ENCODE measurements around the gene IGLL1. TPM values are rescaled to one million over a fixed set of nuclear protein-coding genes. Genes with fewer than 3 reads are reported as not detected.
"Not testable (repeated sequence)": the region's sequence is repeated elsewhere in the genome, so short reads cannot be mapped to it uniquely, and the experiment has no call there.

The IGLL1 gene
- total RNA-seq, 1 donor from 2014 or later = not detected

DNA sequence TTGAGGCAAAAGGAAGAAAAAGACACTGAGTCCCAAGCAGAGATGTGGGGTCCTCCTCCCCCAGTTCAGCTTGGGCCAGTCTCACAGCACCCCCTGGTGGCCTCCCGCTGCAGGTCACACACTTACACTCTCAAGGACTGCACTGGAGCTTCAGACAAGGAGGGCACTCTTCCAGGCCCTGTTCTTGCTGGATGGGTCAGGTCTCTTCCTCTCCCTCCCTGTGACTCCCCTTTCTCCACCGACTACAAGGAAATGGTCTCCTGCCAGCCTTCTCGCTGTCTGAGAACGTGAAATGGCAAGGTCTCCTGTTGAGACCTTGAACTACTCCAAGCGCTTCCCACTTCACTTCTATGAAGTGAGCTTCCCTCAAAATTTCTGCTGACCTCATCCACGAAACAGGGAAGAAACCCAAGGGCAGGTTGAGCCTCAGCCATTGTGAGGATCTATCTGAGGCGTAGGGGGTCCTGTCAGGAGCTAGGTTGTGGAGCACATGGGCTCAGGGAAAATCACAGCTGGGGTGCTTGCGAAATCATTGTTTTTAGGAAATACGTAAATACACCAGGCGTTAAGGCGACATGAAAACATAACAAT, 11.2 kb upstream of the IGLL1 start:
- DNase-seq (ENCODE audit: low spot score) = peak; percentile 36

DNA sequence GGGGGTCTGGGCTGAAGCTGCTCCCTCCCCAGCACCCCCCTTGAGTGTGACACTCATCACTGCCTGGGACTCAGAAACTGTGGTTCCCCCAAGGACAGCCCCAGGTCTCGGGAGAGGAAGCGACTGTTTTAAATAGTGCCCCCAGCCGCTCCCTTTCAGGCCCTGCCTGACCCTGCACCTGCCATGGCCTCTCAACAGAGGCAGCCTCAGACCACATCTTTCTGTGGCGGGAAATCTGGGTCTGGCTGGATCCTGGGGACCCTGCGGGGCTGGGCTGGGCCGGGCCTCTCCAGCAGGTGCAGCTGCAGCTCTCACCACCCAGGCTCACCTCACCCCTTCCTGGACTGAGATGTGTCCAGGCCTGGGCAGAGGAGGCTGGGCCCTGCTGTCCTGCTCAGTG, 3.7 kb upstream of the IGLL1 start:
- DNase-seq (ENCODE audit: low spot score) = no peak

DNA sequence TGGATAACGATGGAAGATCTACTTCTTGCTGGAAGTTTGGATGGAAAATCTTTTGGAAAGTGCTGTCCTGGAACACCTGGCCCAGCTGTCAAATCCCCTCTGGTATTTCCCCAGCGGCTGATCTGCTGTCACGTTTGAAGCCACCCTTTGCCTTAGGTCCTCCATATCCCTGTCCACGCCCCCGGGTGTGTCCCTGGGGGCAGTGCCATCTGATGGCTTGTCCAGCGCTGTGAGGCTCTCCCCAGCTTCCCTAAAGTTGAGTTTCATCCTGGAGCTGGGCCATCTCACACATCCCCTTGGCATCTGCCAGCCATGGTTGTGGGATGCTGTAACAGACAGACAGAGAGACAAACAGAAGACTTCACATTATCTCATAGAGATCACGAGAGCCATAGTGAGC, 3.1 kb upstream of the IGLL1 start:
- no peak for DNase-seq (ENCODE audit: low spot score)

DNA sequence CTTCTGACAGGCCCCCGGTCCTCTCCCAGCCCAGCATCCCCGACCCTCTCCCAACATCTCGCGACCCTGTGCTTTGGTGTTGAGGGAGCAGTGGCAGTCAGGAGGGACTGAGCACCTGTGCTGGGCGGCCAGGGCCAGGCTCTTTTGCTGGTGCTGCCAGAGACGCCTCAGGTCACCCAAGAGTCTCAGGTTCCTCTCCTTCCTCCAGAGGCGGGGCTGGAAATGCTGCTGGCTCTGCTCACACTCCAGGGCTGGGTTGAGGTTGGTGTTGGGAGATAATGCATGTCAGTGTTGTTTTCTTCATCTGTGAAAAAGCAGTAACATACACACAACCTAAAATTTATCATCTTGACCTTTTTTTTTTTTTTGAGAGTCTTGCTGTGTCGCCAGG, 1.2 kb upstream of the IGLL1 start:
- DNase-seq (ENCODE audit: low spot score) = no peak

DNA sequence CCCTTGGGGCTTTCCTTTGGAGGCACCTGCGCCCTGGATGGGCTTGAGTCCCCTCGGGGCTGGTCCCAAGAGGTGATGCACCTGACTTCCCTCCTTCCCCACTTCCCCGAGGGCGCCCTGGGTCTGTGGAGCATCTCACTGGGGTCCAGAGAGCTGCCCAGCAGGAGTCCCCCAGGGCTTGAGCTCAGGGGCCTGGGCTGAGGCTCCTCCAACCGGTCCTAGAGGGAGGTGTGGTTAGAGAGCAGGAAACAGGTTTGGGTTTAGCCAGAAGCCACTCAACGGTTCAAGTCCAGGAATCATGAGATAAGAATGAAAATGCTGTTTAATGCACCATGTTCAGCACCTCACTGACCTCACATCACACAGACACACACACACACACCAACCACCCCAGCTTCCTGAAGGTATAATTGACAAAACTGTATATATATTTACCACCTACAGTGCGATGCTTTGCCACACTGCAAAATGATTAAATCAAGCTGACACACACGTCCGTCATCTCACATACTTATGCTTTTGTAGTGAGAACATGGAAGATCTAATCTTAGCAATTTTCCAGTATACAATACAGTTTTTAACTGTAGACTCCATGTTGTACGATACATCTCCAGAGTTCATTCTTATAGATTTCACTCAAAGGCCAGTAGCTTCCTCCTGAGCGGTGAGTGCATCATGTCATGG, 628 bp upstream of the IGLL1 start:
- DNase-seq (ENCODE audit: low spot score) = no peak

DNA sequence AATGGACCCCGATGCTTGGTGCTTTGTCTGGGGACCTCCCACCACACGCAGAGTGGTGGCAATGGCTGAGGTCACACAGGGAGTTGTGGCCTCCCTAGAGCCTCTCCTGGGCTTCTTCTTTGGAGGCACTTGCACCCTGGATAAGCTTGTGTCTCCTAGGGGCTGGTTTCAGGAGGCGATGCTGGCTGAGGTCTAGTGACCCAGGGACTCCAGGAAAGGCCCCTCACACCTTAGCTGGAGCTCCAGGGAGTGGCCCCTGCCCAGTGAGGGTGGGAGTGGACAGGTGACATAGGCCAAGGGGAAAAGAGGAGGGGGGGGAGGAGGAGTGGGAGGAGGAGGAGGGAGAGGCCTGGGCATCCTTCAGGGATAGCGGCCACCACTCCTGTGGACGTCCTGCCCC, 810 bp downstream of the IGLL1 start:
- no peak for DNase-seq (ENCODE audit: low spot score)

DNA sequence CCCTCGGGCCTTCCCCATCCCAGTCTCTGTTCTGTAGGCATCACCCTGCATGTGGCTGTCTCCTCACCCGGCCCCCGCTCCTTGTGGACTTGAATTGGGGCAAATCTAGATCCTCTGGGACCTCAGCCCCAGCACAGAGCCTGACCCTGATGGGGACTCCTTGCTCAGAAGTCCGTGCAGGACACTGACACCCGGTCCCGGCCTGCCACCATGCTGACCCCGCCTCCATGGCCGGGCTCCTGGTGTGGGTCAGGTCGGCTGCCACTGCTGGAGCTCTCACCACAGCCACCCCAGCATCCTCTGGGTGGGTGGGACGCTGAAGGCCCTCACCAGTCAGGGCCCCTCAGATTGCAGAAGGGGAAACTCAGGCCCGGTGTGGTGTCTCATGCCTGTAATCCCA, 1.8 kb downstream of the IGLL1 start:
- no peak for DNase-seq (ENCODE audit: low spot score)

DNA sequence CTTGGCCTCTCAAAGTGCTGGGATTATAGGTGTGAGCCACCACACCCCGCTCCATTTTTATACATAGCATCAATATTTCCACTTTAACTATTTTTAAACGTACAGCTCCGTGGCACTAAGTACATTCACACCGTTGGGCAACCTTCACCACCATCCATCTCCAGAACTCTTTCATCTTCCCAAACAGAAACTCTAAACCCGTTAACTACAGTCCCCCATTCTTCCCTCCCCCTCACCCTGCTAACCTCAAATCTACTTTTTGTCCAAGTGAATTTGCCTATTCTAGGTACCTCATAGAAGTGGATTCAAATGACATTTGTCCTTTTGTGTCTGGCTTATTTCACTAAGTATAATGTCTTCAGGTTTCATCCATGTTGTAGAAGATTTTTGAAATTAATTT, 3.4 kb downstream of the IGLL1 start:
- DNase-seq (ENCODE audit: low spot score) = no peak

DNA sequence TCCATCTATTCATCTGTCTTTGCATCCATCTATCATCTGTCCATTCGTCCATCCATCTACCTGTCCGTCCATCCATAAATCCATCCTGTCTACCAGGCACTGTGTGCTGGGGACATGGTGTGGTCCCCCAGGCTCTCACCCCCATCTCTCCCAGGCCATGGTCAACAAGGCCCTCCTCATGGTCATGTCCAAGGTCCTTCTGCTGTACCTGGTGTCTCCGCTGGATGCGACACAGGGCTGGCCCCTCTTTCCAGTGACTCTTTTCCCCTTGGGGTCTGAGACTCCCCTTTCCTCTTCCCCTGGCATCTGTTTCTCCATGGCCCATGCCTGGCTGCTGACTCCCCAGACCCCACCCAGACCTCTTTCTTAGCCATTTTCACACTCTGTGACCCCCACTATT, 4.5 kb downstream of the IGLL1 start:
- DNase-seq (ENCODE audit: low spot score) = no peak

DNA sequence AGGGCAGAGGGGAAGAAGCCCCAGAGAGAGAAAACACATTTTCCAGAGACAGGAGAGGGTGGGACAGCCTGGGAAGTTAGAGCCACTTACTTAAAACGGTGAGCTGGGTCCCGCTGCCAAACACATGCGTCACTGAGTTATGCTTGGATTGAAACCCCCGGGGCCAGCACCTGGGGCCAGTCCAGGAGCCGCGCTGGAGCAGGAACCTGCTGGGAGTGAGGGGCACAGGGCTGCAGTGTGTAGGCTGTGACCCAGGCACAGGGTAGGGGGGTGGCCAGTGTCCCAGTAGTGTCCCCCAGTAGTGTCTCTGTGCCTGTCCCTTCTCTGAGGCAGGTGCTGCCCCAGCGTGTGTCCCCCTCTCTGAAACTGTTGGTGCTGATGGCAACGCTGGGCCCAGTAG, 5.2 kb downstream of the IGLL1 start:
- no peak for DNase-seq (ENCODE audit: low spot score)

DNA sequence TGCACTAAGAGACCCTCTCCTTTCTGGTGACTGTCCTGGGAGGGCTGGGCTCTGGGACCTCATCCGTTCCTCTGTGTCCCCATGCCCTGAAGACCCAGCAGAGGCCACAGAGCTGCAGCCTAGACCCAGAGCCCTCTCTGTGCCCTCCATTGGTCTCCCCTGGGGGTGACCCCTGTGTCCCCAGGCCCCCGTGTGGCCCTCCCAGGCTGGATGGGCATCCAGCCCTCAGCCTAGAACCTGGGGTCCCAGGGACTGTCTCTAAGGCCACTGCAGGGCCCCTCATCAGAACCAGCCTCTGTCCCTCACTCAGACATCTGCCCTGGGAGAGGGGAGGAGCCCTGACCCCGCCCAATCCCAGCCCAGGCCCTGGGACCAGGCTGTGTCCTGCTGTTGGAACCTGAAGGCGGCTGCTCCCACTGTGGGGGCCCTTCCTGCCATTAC, 5.7 kb downstream of the IGLL1 start:
- no peak for DNase-seq (ENCODE audit: low spot score)

DNA sequence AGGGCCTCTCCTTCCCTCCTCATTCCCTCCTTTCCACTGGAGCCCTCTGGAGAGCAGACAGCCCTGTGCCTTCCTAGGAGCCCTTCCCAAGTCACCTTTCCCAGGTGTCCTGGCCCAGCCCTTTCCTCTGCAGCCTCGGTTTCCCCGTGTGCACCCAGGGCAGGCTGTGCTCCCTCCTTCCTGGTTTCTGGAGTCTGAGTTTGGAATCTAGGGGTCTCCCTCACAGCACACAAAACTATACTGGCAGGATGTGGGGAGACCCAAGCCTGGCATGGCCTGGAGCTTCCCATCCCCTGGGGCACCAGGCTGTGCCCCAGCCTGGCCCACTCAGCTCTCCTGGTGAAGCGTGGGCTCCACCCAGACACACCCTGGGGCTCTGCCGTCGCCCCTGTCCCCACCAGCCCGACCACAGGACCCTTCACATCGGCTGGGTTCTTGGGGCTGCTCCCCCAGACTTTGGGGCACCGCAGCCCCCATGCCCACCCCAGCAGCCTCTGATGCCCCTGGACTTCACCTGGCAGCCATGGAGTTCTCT, 6.3 kb downstream of the IGLL1 start:
- DNase-seq (ENCODE audit: low spot score) = not testable (repeated sequence)

DNA sequence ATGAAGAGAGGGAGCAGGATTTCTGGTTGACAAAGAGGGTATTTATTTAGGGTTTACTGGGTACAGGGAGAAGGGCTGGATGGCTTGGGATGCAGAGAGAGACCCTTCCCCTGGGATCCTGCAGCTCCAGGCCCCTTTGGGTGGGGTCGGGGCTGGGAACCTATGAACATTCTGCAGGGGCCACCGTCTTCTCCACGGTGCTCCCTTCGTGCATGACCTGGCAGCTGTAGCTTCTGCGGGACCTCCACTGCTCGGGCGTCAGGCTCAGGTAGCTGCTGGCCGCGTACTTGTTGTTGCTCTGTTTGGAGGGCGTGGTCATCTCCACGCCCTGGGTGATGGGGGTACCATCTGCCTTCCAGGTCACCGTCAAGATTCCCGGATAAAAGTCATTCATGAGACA, 7.0 kb downstream of the IGLL1 start:
- not testable (repeated sequence) for DNase-seq (ENCODE audit: low spot score)

DNA sequence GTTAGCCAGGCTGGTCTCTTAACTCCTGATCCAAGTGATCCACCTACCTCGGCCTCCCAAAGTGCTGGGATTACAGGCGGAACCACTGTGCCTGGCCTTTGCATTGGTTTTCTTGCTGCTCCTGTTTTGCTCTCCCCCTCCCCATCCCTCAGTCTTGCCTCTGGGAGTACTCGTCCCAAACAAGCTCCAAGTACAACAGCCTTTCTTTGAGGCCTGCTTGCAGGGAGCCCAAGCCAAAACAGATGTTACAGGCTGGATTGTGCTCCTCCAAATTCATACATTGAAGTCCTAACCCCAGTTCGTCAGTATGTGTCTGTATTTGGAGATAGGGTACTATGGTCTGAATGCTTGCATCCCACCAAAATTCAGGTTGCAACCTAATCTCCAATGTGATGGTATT, 8.6 kb downstream of the IGLL1 start:
- no peak for DNase-seq (ENCODE audit: low spot score)

DNA sequence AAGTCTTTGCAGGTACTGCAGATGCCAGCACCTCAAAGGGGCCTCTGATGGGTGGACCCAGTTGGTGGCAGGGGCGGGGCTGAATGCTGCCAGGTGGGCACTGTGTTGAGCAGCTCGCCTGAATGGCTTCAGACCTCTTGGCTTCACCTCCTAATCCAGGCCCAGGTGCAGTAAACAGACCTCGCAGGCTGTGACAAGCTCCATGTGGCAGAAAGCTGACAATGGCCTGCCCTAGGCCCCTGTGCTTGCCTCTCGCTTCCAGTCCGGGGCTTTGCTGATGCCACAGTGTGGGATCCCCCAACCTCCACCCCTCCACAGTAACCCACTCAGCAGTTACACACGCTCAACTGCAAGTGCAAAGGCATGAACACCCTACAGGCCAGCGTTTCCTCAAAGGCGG, 9.4 kb downstream of the IGLL1 start:
- DNase-seq (ENCODE audit: low spot score) = no peak

DNA sequence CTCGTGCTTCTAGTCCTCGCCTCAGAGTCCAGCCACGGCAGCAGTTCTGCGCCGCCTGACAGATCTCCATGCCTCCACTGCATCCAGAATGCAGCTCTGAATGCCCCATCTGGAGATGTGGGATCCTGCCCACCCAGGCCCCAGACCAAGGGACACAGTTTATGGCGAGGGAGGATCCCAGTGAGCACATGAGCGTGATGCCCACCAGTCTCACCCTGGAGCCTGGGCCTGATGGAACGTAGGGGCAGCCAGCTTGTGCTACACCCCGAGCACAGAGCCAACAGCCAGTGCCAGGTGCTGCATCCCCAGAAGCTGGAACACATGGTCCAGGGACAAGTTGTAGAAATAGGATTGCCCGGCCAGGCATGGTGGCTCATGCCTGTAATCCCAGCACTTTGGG, 10.4 kb downstream of the IGLL1 start:
- no peak for DNase-seq (ENCODE audit: low spot score)

DNA sequence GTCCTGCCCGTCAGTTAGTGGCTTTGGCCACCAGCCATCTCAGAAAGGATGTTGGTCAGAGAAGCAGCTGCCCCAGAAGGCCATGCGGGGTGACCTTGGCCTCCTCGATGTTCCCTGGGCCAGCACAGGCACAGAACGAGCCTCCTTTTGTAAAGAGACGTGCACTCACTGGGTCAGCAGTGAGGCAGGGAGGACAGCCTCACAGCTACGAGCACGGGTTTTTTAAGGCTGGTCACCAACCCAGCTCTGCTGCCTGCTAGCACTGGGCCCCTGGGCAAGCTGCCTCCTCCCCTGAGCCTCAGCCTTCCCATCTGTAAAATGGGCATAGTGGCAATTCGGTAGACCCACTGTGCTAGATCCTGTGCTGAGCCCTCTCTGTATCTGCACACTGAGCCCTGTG, 10.8 kb downstream of the IGLL1 start:
- no peak for DNase-seq (ENCODE audit: low spot score)

DNA sequence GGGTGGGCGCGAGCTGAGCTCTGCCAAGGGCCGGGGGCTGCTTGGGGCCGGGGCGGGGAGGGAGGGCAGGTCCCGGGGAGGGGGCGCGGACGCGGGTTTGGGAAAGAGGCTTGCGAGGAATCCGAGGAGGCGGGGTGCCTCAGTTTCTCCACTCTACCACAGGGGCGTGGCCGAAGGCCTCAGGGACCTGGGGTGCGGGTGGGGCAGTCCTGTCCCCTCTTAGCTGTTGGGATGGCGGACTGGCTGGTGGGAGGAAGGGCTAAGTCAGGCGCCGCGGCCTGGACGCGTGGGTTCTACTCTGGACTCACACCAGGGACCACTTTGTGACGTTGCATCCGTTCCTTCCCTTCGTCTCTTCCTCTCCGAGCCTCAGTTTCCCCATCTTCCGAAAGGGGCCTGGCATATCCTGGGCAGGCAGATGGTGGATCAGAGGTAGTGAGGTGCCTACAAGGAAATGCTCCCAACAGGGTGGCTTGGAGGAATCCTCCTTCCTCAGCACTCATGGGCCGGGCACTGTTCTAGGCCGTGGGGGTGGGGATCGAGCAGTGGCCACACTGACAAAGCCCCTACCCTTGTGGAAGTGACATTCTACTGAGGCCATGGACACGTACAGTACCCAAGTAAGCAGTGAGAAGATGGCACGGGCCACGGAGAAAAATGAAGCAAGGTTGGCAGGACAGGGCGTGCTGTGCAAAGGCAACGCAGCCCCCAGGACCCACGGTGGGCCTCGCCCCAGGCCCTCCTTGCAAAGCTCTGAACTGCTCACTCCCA, 13.2 kb downstream of the IGLL1 start:
- no peak for DNase-seq (ENCODE audit: low spot score)

DNA sequence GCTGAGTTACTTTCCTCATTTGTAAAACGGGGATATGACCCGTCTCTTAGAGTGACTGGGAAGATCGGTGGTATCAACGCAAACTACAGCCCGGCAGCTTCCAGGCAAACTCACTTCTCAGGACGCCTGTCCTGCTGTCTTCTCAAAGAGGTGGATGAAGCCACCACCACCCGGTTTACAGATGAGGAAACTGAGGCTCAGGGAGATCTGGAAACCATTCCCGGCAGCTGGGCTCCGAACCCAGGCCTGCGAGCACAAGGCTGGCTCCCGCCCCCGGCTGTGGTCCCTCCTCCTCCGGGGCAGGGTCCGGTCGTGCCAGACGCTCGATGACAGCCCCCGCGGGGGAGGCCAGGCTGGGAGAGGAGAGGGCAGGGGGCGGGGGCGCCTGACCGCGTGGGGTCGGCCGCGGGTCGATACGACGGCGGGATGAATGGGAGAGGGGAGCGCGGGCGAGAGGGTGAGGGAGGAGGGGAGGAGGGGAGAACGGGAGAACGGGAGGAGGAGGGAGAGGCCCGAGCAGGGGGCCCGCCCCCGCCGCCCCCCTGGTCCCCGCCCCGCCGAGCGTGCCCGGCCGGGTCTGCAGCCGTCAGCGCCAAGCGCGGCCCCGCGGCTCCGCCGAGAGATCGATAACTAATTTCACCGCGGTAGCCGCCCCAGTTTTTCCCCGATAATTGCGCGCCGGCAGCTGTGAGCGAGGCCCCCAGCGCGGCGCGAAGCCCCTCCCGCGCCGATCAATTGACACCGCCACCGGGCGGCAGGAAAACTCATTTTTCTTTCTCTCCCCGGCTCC, 14.0 kb downstream of the IGLL1 start:
- no peak for DNase-seq (ENCODE audit: low spot score)

DNA sequence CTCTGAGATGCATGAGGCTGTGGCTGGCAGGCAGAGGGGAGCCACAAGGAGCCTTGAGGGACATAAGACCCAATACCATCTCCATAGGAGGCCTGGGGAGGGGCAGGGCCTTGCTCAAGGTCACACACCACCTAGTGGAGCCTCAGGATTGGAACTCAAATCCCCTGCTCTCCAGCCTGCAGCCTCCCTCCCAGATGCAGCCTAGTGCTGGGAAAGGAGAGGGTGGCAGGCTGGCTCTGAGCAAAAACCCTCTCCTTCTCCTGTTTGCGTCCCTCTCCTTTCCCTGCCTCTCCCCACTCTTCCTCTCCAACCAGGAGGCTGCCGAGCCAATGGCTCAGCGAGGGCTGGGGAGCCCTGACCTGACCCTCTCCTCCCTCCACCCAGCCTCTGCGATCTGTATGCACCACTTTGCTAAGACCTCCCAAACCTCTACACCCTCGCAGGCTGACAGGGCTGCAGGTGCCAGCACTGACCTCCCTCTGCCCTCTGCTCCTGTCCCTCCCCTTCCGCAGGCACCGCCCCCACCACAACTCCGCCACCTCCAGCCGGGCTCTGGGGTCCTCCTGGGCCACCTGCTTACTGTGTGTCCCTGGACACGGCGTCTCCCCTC, 14.7 kb downstream of the IGLL1 start:
- no peak for DNase-seq (ENCODE audit: low spot score)

DNA sequence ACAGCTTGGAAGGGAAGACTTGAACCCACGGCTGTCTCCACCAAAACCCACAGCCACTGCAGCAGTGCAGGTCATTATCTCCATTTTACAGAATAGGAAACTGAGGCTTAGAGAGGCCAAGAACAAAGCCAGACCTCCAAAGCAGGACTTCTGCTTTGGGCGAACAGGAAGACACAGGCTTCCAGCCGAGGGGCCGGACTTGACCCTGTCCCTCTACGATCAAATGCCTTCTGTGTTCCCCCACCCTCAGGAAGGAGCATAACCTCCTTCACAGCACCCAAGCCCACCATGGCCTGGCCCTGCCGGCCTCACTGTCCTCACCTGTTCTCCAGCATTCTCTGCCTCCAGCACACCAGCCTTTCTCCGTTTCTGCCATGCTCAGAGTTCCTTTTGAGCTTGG, 15.8 kb downstream of the IGLL1 start:
- DNase-seq (ENCODE audit: low spot score) = no peak

DNA sequence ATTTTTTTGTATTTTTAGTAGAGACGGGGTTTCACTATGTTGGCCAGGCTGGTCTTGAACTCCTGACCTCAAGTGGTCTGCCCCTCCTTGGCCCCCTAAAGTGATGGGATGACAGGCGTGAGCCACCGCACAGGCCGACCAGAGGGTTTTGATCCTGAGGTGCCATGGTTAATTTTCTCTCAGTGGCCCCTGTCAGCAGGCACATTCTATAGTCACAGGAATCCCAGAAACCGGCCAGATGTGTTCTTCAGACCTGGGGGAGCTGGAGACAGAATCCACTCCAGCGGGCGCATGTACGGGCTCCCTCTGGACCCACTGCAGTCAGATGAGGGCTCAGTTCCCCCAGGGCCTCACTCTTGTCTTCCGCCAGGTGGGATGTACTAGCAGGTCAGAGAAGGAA, 17.0 kb downstream of the IGLL1 start:
- no peak for DNase-seq (ENCODE audit: low spot score)
